IMR-90 (cell line): Measurements from ENCODE around the gene RLN3. TPM values are rescaled to one million over a fixed set of nuclear protein-coding genes. Genes with fewer than 3 reads are reported as not detected.

Source experiments
- ATAC-seq: fragments of 200-7000 bp; cut with Tn5 transposase; 2 replicates; pipeline ENCODE4 v1.9.1; 2020; ENCODE audit warnings: low read depth, mild to moderate bottlenecking, moderate library complexity
- BruUV-seq: library from RNA; stranded (reverse); fragments of 400-500 nt; replicated peaks from 2 replicates; lab custom pipeline; 2021; lab: Mats Ljungman, UMichigan
- CTCF ChIA-PET: fragments of 300-600 bp; formaldehyde crosslinking; extraction: SDS; loops from one replicate; lab custom pipeline; 2021; ENCODE audit warnings: antibody characterized with exemption; lab: Yijun Ruan, JAX
- POLR2A ChIA-PET: fragments of 300-600 bp; sonication (Branson Sonifier 250); formaldehyde crosslinking; loops from one replicate; lab custom pipeline; 2022; ENCODE audit warnings: antibody characterized with exemption; ENCODE audit not compliant: unreplicated experiment; lab: Charles Lee
- DNase-seq: peaks from one replicate; pipeline ENCODE4 v3.0.0; 2013
- H2AFZ ChIP-seq: replicated peaks from 2 replicates; pipeline ENCODE3; 2013; ENCODE audit warnings: low read length, mild to moderate bottlenecking; ENCODE audit not compliant: poor library complexity
- H2AK5ac ChIP-seq: 2 replicates; pipeline ENCODE4 v1.6.1; 2013; ENCODE audit warnings: low read depth, low read length, inconsistent platforms
- H2AK9ac ChIP-seq: replicated peaks from 2 replicates; pipeline ENCODE3; 2013; ENCODE audit warnings: mild to moderate bottlenecking, low read depth, low read length, moderate library complexity; ENCODE audit not compliant: poor library complexity
- H2BK120ac ChIP-seq: 2 replicates; pipeline ENCODE4 v1.6.1; 2013; ENCODE audit warnings: low read depth, low read length, inconsistent platforms
- H2BK15ac ChIP-seq: 3 replicates; pipeline ENCODE4 v1.6.1; 2013; ENCODE audit warnings: low read depth, low read length, inconsistent platforms
- H2BK20ac ChIP-seq: 2 replicates; pipeline ENCODE4 v1.6.1; 2013; ENCODE audit warnings: low read depth, mild to moderate bottlenecking, inconsistent platforms, low read length, moderate library complexity
- H2BK5ac ChIP-seq: 2 replicates; pipeline ENCODE4 v1.6.1; 2013; ENCODE audit warnings: mild to moderate bottlenecking, low read depth, low read length, inconsistent platforms; ENCODE audit not compliant: poor library complexity, severe bottlenecking
- H3K14ac ChIP-seq: replicated peaks from 2 replicates; pipeline ENCODE4 v1.6.1; 2013; ENCODE audit warnings: low read depth, low read length, inconsistent platforms
- H3K18ac ChIP-seq: 2 replicates; pipeline ENCODE4 v1.6.1; 2013; ENCODE audit warnings: low read depth, low read length, control low read depth
- H3K23ac ChIP-seq: 2 replicates; pipeline ENCODE4 v1.6.1; 2013; ENCODE audit warnings: low read depth, low read length, inconsistent platforms
- H3K27ac ChIP-seq: 2 replicates; pipeline ENCODE4 v1.5.1; 2013; ENCODE audit warnings: mild to moderate bottlenecking, control low read depth, low read length; ENCODE audit not compliant: insufficient read depth
- H3K27me3 ChIP-seq: 2 replicates; pipeline ENCODE4 v1.6.1; 2013; ENCODE audit warnings: low read length; ENCODE audit not compliant: control insufficient read depth, insufficient read depth
- H3K36me3 ChIP-seq: 2 replicates; pipeline ENCODE4 v1.6.1; 2013; ENCODE audit warnings: low read length, mixed read lengths; ENCODE audit not compliant: control insufficient read depth, insufficient read depth
- H3K4ac ChIP-seq: 2 replicates; pipeline ENCODE4 v1.6.1; 2013; ENCODE audit warnings: low read depth, low read length, inconsistent platforms
- H3K4me1 ChIP-seq: 2 replicates; pipeline ENCODE4 v1.6.1; 2013; ENCODE audit warnings: low read length, mixed read lengths; ENCODE audit not compliant: control insufficient read depth, insufficient read depth
- H3K4me2 ChIP-seq: 2 replicates; pipeline ENCODE4 v1.6.1; 2013; ENCODE audit warnings: low read depth, mild to moderate bottlenecking, control low read depth, low read length, moderate library complexity
- H3K4me3 ChIP-seq: 2 replicates; pipeline ENCODE4 v1.5.1; 2013; ENCODE audit warnings: low read depth, mild to moderate bottlenecking, control low read depth, low read length, moderate library complexity; ENCODE audit not compliant: insufficient read depth
- H3K56ac ChIP-seq: 2 replicates; pipeline ENCODE4 v1.6.1; 2013; ENCODE audit warnings: low read length, inconsistent platforms; ENCODE audit not compliant: insufficient read depth; ENCODE audit errors: extremely low read depth
- H3K79me1 ChIP-seq, 2 experiments: 2 replicates each; pipeline ENCODE4 v1.6.1; 2013; ENCODE audit warnings: low read length in 2 of 2, inconsistent platforms in 1 of 2, low read depth in 1 of 2
- H3K9ac ChIP-seq: 2 replicates; pipeline ENCODE4 v1.6.1; 2013; ENCODE audit warnings: low read depth, low read length, control low read depth
- H3K9me1 ChIP-seq: 2 replicates; pipeline ENCODE4 v1.6.1; 2013; ENCODE audit warnings: low read length, inconsistent platforms; ENCODE audit not compliant: insufficient read depth
- H3K9me3 ChIP-seq: 2 replicates; pipeline ENCODE4 v1.6.1; 2013; ENCODE audit warnings: low read length; ENCODE audit not compliant: control insufficient read depth, insufficient read depth
- H4K20me1 ChIP-seq: 2 replicates; pipeline ENCODE4 v1.6.1; 2013; ENCODE audit warnings: low read length, inconsistent platforms; ENCODE audit not compliant: insufficient read depth
- H4K5ac ChIP-seq: 2 replicates; pipeline ENCODE4 v1.6.1; 2013; ENCODE audit warnings: mild to moderate bottlenecking, low read depth, low read length, control low read depth
- H4K8ac ChIP-seq, 2 experiments: 2 replicates each; pipeline ENCODE4 v1.6.1; 2013; ENCODE audit warnings: low read depth in 2 of 2, low read length in 2 of 2, control low read depth in 1 of 2, inconsistent platforms in 1 of 2
- H4K91ac ChIP-seq: 2 replicates; pipeline ENCODE4 v1.6.1; 2013; ENCODE audit warnings: low read depth, low read length, inconsistent platforms; ENCODE audit not compliant: insufficient read depth
- BHLHE40 ChIP-seq: fragments of 150-350 bp; IDR thresholded peaks from 2 replicates; pipeline ENCODE4 v1.6.1; 2016; ENCODE audit warnings: mild to moderate bottlenecking, low read depth, low read length
- CEBPB ChIP-seq: IDR thresholded peaks from 2 replicates; pipeline ENCODE4 v1.6.1; 2012; ENCODE audit warnings: low read depth, low read length, improper control_type of control experiment
- CHD1 ChIP-seq: IDR thresholded peaks from 2 replicates; pipeline ENCODE4 v1.6.1; 2012; ENCODE audit warnings: low read depth, low read length, improper control_type of control experiment
- FOS ChIP-seq: fragments of 150-350 bp; IDR thresholded peaks from 2 replicates; pipeline ENCODE4 v1.6.1; 2016; ENCODE audit warnings: low read depth, low read length
- MAFK ChIP-seq: IDR thresholded peaks from 2 replicates; pipeline ENCODE4 v1.6.1; 2012; ENCODE audit warnings: low read depth, low read length, improper control_type of control experiment
- MAZ ChIP-seq: IDR thresholded peaks from 2 replicates; pipeline ENCODE4 v1.6.1; 2012; ENCODE audit warnings: low read depth, mild to moderate bottlenecking, low read length, improper control_type of control experiment, moderate library complexity, borderline replicate concordance
- RFX5 ChIP-seq: IDR thresholded peaks from 2 replicates; pipeline ENCODE4 v1.8.0; 2012; ENCODE audit warnings: low read depth, mild to moderate bottlenecking, low read length, moderate library complexity
- SMC3 ChIP-seq: fragments of 150-350 bp; IDR thresholded peaks from 2 replicates; pipeline ENCODE4 v1.6.1; 2016; ENCODE audit warnings: low read depth, mild to moderate bottlenecking, antibody characterized with exemption, low read length, moderate library complexity
- WGBS, 2 experiments: methylation state at CpG; one replicate each; pipeline versions ENCODE4 v1.1.5 to v1.1.7; 2013; ENCODE audit warnings: missing lambda C conversion rate in 2 of 2; ENCODE audit not compliant: insufficient read length in 1 of 2; ENCODE audit errors: extremely low coverage in 2 of 2; 5-methylcytosine and 5-hydroxymethylcytosine counted together
- dilution Hi-C: fragments of 300-500 bp; cut with HindIII; formaldehyde crosslinking; loops from one replicate; pipeline ENCODE4 v1.14.3; 2018; ENCODE audit warnings: low sequenced_read_pairs; ENCODE audit not compliant: unreplicated experiment
- in situ Hi-C: fragments of 300-500 bp; cut with MboI; formaldehyde crosslinking; loops from 3 replicates; pipeline ENCODE4 v1.14.3; 2019; ENCODE audit warnings: low sequenced_read_pairs, inconsistent platforms, mixed read lengths
- intact Hi-C: fragments of 100-400 bp; cut with micrococcal nuclease; formaldehyde crosslinking; loops from 2 replicates; pipeline ENCODE4 v1.10.0; 2022
- polyA plus RNA-seq, 3 experiments: library from polyadenylated mRNA; depleted of rRNA; stranded (reverse); fragments of >200 nt; gene quantifications; 2 replicates each; pipeline ENCODE4 v1.2.3, GENCODE V29; 2012; ENCODE audit warnings: low replicate concordance in 1 of 3
- total RNA-seq: library from RNA; depleted of rRNA; stranded (reverse); fragments of >200 nt; gene quantifications from 2 replicates; pipeline ENCODE4 v1.2.3, GENCODE V29; 2012
- TF ChIP-seq, protein P1 (sequence below): fragments of 150-350 bp; IDR thresholded peaks from 2 replicates; pipeline ENCODE4 v1.6.1; 2016; ENCODE audit warnings: low read depth, mild to moderate bottlenecking, low read length, moderate library complexity, borderline replicate concordance
- TF ChIP-seq, protein P2 (sequence below): conservative IDR thresholded peaks from 2 replicates; pipeline ENCODE4 v1.5.1; 2012; ENCODE audit warnings: mild to moderate bottlenecking, low read depth, low read length, improper control_type of control experiment

RLN3 gene
- total and polyA plus RNA-seq, 2 of the 4 experiments (the other 2 are of a cell fraction), result not detected

DNA sequence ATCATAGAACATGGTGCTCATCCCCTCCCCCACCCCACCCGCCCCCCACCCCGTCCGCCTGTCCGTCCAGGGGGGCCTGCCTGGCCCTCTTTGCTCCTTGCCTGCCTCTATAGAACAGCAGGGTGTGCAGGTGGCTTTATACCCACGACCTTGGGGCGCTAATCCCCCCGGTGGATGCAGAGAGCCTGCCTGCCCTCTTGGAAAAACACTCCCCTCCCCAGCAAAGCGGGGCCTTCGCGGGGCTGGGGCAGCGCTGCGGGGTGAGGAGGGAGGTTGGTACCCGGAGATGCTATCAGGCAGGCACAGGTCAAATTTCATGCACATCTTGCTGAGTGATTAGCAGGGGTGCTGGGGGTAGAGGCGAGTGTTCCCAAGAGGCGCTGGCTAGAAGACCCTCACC lies 43.8 kb upstream of the RLN3 start:
- no peak overlapping the region for H2AK9ac ChIP-seq
- dilution Hi-C loops, result no loop called here
- peaks cover 11% of the 10 kb centered on the region; the same call in 1 of the 2 replicates for H3K36me3 ChIP-seq
- H3K4me3 ChIP-seq, result no peak overlapping the region
- no peak overlapping the region for H3K4ac ChIP-seq
- no peak overlapping the region for H3K14ac ChIP-seq
- no peak overlapping the region for H3K27ac ChIP-seq
- H2AK5ac ChIP-seq, result no peak overlapping the region
- H2BK5ac ChIP-seq, result no peak overlapping the region
- no peaks in the 10 kb centered on the region for H4K20me1 ChIP-seq
- DNase-seq, result no peak
- no CpG with 5 or more reads among the region's 15 CpGs for WGBS, 2 experiments
- peaks cover 10% of the 10 kb centered on the region for H3K4me1 ChIP-seq
- H2BK20ac ChIP-seq, result no peak overlapping the region
- ATAC-seq, result no peak
- no peak overlapping the region for H3K9ac ChIP-seq
- peaks cover 0 to 23% of the 10 kb centered on the region in 2 experiments; a peak in 1 of 4 replicates for H3K79me1 ChIP-seq
- POLR2A ChIA-PET, result no interaction called here
- no peak overlapping the region for H4K5ac ChIP-seq
- H3K18ac ChIP-seq, result no peak overlapping the region
- no peak overlapping the region for H4K8ac ChIP-seq
- H3K56ac ChIP-seq, result no peak overlapping the region
- no TSS peak for BruUV-seq
- no peaks in the 10 kb centered on the region for H3K27me3 ChIP-seq
- intact Hi-C loops, result no loop called here
- H2BK15ac ChIP-seq, result no peak overlapping the region
- TF ChIP-seq SMC3, result no peak
- no peak for TF ChIP-seq RFX5
- TF ChIP-seq CHD1, result no peak
- TF ChIP-seq MAZ, result no peak
- no peak for TF ChIP-seq CEBPB
- TF ChIP-seq, protein P1, sequence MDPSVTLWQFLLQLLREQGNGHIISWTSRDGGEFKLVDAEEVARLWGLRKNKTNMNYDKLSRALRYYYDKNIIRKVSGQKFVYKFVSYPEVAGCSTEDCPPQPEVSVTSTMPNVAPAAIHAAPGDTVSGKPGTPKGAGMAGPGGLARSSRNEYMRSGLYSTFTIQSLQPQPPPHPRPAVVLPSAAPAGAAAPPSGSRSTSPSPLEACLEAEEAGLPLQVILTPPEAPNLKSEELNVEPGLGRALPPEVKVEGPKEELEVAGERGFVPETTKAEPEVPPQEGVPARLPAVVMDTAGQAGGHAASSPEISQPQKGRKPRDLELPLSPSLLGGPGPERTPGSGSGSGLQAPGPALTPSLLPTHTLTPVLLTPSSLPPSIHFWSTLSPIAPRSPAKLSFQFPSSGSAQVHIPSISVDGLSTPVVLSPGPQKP, result no peak
- TF ChIP-seq MAFK, result no peak
- TF ChIP-seq, protein P2, sequence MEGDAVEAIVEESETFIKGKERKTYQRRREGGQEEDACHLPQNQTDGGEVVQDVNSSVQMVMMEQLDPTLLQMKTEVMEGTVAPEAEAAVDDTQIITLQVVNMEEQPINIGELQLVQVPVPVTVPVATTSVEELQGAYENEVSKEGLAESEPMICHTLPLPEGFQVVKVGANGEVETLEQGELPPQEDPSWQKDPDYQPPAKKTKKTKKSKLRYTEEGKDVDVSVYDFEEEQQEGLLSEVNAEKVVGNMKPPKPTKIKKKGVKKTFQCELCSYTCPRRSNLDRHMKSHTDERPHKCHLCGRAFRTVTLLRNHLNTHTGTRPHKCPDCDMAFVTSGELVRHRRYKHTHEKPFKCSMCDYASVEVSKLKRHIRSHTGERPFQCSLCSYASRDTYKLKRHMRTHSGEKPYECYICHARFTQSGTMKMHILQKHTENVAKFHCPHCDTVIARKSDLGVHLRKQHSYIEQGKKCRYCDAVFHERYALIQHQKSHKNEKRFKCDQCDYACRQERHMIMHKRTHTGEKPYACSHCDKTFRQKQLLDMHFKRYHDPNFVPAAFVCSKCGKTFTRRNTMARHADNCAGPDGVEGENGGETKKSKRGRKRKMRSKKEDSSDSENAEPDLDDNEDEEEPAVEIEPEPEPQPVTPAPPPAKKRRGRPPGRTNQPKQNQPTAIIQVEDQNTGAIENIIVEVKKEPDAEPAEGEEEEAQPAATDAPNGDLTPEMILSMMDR, result no peak
- no peak for TF ChIP-seq FOS
- TF ChIP-seq BHLHE40, result no peak
- in situ Hi-C loops, result no loop called here
- CTCF ChIA-PET, result no interaction called here
- H3K9me1 ChIP-seq, result peaks cover 11% of the 10 kb centered on the region
- no peak overlapping the region for H3K4me2 ChIP-seq
- no peak overlapping the region for H4K91ac ChIP-seq
- no peak overlapping the region for H3K23ac ChIP-seq
- no peaks in the 10 kb centered on the region for H3K9me3 ChIP-seq
- no peak overlapping the region for H2AFZ ChIP-seq
- no peak overlapping the region for H2BK120ac ChIP-seq
